GM12872 (cell line): ENCODE data around the gene CNTN4.

Source experiments
- TF ChIP-seq, protein P1 (sequence below): IDR thresholded peaks from 3 replicates; pipeline ENCODE4 v1.5.1; 2011; ENCODE audit warnings: low read depth, mild to moderate bottlenecking, low read length, moderate library complexity; ENCODE audit not compliant: insufficient read depth

Gene CNTN4

DNA sequence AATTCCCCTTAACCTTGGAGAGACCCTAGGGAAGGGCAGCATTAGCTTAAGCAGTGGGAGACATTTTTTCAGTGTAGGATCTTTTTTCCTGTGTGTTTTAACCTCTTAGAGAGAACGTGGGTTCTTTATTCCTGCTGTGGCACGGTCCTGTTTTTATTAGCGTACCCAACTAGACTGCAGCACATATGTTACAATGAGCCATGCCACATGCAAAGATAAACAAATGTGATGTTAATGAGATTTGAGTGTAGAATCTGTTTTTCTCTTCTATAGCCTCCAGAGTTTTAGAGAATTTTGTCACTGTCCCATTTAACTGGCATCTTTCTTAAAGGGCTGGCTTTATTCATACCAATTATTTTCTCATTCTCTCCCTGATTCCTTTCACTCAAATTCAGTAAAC, 347.5 kb downstream of the CNTN4 start:
- TF ChIP-seq, protein P1, sequence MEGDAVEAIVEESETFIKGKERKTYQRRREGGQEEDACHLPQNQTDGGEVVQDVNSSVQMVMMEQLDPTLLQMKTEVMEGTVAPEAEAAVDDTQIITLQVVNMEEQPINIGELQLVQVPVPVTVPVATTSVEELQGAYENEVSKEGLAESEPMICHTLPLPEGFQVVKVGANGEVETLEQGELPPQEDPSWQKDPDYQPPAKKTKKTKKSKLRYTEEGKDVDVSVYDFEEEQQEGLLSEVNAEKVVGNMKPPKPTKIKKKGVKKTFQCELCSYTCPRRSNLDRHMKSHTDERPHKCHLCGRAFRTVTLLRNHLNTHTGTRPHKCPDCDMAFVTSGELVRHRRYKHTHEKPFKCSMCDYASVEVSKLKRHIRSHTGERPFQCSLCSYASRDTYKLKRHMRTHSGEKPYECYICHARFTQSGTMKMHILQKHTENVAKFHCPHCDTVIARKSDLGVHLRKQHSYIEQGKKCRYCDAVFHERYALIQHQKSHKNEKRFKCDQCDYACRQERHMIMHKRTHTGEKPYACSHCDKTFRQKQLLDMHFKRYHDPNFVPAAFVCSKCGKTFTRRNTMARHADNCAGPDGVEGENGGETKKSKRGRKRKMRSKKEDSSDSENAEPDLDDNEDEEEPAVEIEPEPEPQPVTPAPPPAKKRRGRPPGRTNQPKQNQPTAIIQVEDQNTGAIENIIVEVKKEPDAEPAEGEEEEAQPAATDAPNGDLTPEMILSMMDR, result no peak

DNA sequence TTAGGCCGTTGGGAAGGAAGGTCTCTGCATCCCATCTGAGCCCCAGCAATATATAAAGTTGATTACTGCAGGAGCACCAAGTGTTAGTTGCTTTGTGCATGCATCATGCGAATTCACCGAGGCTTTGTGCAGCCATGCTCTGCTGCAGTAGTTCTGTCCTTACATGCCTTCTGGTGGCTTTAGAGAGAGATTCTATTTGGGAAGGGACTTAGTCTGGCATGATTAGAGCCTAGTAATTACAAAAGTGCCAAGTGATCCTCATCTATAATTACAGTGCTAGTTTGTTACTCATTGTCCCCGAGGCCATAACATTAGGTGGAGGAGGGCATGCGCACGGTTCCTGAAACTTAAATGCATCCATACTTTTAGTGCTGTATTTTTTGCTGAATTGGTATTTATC, 353.6 kb downstream of the CNTN4 start:
- TF ChIP-seq, protein P1, result no peak

DNA sequence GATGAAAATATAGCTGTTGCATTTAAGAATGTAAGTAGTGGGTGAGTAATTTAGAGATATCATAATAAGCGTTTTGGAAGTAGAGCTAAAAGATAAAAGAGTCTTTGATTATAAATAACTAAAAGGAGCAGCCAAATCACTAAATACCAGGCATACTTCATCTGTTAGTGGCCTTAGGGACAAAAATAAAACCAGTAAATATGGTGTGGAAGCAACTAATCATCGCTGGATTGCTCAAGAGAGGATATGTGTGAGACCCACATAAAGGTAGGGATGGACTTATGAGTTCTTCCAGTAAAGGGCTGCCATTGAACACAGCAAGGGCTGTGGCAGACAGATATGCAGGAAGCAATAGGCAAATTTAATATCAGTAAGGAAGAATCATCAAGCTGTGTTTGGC, 356.2 kb downstream of the CNTN4 start:
- TF ChIP-seq, protein P1, result no peak

DNA sequence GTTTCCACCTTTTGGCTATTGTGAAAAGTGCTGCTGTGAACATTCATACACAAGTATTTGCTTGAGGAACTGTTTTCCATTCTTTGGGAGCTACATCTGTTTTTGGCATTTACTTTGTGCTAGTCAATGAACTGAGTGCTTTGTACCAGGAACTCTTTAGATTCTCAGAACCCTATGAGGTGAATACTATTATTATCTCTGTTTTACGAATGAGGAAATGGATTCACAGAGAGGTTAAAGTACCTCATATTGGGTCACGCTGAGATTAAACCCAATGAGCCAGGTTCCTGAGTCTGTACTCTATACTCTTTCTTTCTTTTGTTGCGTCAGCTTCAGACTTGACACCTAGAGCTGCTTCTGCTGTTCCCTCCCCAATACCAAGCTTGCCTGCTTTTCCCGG, 358.1 kb downstream of the CNTN4 start:
- TF ChIP-seq, protein P1, result no peak

DNA sequence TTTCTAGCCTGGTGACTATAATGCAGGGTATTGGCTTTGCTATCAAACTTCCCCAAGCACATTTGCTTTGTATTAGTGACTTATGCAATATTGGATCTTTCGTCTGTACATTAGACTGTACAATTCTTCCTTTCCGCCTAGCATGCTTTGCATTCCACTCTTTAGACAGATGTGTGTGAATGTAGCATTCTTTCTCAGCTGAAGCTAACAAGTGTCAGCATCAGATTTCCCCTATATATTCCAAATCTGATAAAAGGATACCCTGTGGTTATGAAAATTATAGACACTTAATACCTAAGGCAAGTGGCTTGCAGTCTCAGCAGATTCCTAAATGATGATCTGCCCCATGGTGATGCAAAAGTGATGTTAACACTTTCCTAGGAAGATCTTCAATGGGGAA, 360.1 kb downstream of the CNTN4 start:
- TF ChIP-seq, protein P1, result no peak

DNA sequence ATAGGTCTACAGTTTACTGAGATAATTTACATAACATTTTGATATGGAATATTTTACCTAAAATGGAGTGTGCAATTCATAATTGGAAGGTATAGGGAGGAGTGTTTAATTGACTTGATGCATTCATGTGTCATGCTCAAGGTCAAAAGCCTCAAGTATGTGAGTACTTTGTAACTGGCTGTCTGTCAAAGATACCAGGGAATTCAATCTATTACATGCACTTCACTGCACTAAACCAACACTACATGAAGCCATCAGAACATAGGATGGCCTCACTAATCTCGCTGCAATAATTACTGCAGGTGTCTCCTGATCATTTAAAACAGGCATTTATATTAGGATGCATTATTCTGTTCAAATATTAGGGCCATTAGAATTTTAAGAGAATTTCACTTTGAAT, 367.2 kb downstream of the CNTN4 start:
- TF ChIP-seq, protein P1, result no peak

DNA sequence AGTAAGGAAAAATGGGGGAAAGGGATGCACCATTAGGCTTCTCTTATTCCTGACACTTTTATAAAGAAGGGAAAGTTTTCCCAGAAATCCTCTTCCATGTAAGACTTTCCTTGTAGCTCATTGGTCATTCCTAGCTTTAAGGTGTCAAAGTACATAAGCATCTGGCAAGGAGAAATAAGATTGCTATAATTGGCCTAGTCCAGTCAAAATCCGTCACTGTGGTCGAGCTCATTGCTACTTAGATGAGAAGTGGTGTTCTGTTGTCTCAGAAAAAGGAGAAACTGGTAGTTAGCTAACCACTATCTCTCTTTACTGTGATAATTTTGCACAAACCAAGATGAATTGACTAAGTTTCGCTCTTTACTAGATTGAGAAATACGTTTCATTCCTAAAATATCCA, 370.1 kb downstream of the CNTN4 start:
- TF ChIP-seq, protein P1, result no peak

DNA sequence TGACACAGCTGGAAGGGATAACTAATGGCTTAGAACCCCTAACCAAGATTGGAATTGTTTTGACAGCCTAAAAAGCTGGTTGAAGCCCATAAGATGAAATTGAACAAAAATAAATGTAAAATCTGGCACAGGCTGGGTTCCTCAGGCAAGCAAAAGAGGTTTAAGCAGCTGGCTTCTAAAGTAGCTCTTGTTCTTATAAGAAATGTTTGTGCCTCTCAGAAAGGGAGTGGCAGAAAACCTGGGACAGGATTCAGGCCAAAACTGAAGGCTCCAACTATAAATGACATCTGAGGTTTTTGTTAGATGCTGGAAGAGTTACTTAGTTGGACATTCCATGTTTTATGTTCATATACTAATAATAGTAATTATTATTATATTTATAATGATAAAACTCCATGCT, 378.3 kb downstream of the CNTN4 start:
- TF ChIP-seq, protein P1, result no peak
